GM21529 (cell line): Measurements from ENCODE around the gene KCNH6.

Source experiments
- ATAC-seq: cut with Tn5 transposase; IDR thresholded peaks from one replicate; pipeline ENCODE4 v1.9.1; 2021; ENCODE audit not compliant: unreplicated experiment

Gene KCNH6

DNA sequence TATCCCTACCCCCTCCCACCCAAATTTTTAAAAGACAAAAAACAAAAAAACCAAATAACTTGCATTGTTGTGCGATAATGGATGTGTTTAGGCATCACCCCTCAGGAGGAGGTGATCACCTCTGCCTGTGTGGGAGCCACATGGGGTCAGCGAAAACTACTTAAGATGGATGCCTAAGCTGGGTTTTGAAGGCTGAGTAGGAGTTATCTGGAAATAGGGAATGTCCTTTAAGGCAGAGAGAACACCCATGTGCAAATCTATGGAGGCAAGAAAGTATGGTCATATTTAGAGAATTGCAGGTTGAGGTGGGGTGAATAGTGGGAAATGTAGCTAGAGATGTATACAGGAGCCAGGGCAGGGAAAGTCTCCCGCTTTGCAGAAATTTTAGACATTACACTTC lies 72.0 kb downstream of the KCNH6 start:
- no peak for ATAC-seq
